HG03571 (cell line): ENCODE results near the gene HMCN2.

Experiments used
- ATAC-seq: cut with Tn5 transposase; IDR thresholded peaks from one replicate; pipeline ENCODE4 v1.9.1; 2021; ENCODE audit not compliant: unreplicated experiment

Gene HMCN2

GRCh38 chr9:130343445-130343918 is 77.9 kb downstream of the HMCN2 start:
- no peak for ATAC-seq

- ATAC-seq, result no peak
Measured at GRCh38 chr9:130344366-130344765, 78.8 kb downstream of the HMCN2 start.

GRCh38 chr9:130345009-130345896 is 79.7 kb downstream of the HMCN2 start:
- ATAC-seq, result no peak

- no peak for ATAC-seq
Measured at GRCh38 chr9:130345897-130346385, 80.4 kb downstream of the HMCN2 start.

- no peak for ATAC-seq
Measured at GRCh38 chr9:130346431-130346830, 80.9 kb downstream of the HMCN2 start.

DNA sequence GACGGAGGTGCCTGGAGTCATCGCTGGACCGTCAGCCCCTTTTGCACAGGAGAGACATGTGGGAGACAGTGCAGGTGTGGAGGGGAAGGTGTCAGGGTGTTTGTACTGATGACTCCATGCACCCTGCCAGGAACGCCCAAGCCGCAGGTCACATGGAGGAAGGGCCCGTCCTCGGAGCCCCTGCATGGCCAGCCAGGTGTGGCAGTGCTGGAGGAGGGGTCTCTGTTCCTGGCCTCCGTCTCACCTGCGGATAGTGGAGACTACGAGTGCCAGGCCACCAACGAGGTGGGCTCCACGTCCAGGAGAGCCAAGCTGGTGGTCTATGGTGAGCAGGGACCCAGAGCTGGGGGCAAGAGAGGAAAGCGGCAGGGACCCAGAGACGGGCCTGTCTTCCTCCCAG is 81.5 kb downstream of the HMCN2 start:
- ATAC-seq, result no peak

- ATAC-seq, result no peak
Measured at GRCh38 chr9:130347931-130348330, 82.4 kb downstream of the HMCN2 start.

GRCh38 chr9:130348341-130348740 is 82.8 kb downstream of the HMCN2 start:
- ATAC-seq, result no peak

GRCh38 chr9:130348881-130349280 is 83.3 kb downstream of the HMCN2 start:
- no peak for ATAC-seq

- ATAC-seq, result no peak
Measured at GRCh38 chr9:130349398-130349797, 83.8 kb downstream of the HMCN2 start.

DNA sequence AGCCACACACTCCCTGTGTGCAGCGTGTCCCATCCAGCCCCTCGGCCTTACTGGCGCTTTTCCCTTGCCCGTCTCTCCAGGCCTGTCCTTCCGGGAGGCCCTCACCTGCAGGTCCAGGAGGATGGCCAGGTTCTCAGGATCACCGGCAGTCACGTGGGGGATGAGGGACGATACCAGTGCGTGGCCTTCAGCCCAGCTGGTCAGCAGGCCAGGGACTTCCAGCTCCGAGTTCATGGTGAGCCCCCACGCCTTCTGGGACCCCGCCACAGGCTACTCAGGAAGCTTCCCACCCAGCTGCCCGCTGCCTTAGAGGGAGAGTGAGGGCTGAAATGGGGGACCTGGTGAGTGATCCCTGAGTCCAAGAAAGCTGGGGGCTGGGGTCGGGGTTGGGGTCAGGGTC is 85.8 kb downstream of the HMCN2 start:
- ATAC-seq, result no peak

- no peak for ATAC-seq
Measured at GRCh38 chr9:130352081-130352480, 86.5 kb downstream of the HMCN2 start.

- ATAC-seq, result no peak
Measured at GRCh38 chr9:130352586-130353285, 87.2 kb downstream of the HMCN2 start.

GRCh38 chr9:130354378-130354777 is 88.8 kb downstream of the HMCN2 start:
- ATAC-seq, result no peak

DNA sequence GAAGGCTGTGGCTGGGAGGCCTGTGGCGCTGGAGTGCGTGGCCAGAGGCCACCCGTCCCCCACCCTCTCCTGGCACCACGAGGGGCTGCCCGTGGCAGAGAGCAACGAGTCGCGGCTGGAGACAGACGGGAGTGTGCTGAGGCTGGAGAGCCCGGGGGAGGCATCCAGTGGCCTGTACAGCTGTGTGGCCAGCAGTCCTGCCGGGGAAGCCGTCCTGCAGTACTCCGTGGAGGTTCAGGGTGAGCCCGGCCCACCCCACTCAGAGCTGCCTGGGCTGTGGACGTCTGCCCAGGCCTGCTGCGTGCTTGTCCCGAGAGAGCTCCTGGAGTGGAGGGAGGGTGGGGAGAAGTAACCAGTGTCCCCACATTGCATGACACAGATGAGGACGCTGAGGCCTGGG is 89.2 kb downstream of the HMCN2 start:
- ATAC-seq, result no peak

DNA sequence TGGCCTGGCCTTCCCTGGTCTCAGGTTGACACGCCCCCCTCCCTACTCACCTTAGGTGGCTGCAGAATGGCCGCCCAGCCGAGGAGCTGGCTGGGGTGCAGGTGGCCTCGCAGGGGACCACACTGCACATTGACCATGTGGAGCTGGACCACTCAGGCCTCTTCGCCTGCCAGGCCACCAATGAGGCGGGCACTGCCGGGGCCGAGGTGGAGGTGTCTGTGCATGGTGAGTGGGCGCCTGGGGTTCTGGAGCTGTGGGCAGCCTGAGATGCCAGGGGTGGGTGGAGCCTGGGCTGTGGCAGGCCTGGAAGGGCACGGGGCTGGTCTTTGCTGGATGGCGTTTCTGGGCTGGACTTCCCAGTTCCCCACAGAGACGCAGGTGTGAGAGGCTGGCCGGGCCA is 90.5 kb downstream of the HMCN2 start:
- no peak for ATAC-seq

DNA sequence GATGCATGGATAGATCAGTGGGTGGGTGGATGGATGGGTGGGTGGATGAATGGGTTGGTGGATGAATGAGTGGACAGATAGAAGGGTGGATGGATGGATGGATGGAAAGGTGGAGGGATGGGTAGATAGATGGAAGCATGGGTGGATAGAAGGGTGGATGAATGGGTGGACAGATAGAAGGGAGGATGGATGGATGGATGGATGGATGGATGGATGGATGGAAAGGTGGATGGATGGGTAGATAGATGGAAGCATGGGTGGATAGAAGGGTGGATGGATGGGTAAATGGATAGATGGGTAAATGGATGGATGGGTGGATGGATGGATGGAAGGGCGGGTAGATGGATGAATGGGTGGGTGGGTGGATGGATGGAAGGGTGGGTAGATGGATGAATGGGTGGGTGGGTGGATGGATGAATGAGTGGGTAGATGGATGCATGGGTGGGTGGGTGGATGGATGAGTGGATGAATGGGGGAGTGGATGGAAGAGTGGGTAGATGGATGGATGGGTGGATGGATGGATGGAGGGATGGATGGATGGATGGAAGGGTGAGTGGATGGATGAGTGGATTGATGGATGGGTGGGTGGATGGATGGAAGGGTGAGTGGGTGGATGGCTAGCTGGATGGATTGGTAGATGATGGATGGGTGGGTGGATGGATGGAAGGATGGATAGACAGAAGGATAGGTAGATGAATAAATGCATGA is 91.5 kb downstream of the HMCN2 start:
- ATAC-seq, result no peak

GRCh38 chr9:130358928-130359327 is 93.4 kb downstream of the HMCN2 start:
- no peak for ATAC-seq

- ATAC-seq, result no peak
Measured at GRCh38 chr9:130359819-130360218, 94.3 kb downstream of the HMCN2 start.

DNA sequence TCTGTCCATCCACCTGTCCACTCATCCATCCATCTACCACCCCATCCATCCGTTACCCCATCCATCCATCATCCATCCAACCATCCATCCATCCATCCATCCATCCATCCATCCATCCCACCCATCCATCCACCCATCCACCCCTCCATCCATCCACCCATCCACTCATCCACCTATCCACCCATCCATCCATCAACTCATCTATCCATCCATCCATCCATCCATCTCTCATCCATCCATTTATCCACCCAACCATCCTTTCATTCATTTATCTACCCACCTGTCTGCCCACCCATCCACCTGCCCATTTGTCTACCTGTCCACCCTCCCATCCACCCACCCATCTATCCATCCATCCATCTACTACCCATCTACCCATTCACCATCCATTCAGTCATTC is 95.1 kb downstream of the HMCN2 start:
- no peak for ATAC-seq

- ATAC-seq, result no peak
Measured at GRCh38 chr9:130361873-130362362, 96.4 kb downstream of the HMCN2 start.
